HCT116 (cell line): ENCODE measurements around the gene AP2A1. TPM values are rescaled to one million over a fixed set of nuclear protein-coding genes. Genes with fewer than 3 reads are reported as not detected.

Experiments used
- ATAC-seq: fragments of 200-7000 bp; cut with Tn5 transposase; 2 replicates; pipeline ENCODE4 v1.9.1; 2020; ENCODE audit warnings: mild to moderate bottlenecking, moderate library complexity
- BruUV-seq: library from RNA; stranded (reverse); fragments of 400-500 nt; replicated peaks from 2 replicates; lab custom pipeline; 2021; lab: Mats Ljungman, UMichigan
- CTCF ChIA-PET: fragments of 300-600 bp; sonication (Branson Sonifier 250); formaldehyde crosslinking; loops from one replicate; lab custom pipeline; 2021; ENCODE audit warnings: antibody characterized with exemption; lab: Charles Lee
- POLR2A ChIA-PET: fragments of 300-600, 350-600 bp; sonication (Branson Sonifier 250); formaldehyde crosslinking; loops from one replicate; lab custom pipeline; 2021; ENCODE audit warnings: antibody characterized with exemption; lab: Charles Lee
- RAD21 ChIA-PET, 2 experiments: fragments of 300-600 bp; sonication (Branson Sonifier 250); formaldehyde crosslinking; loops; one replicate each; lab custom pipeline; 2023; ENCODE audit warnings: low total read pairs in 2 of 2; ENCODE audit not compliant: uncharacterized antibody in 2 of 2, unreplicated experiment in 2 of 2, low non-redundant PET in 1 of 2; lab: Charles Lee
- DNase-seq: peaks from one replicate; pipeline ENCODE4 v3.0.0-alpha.2; 2010; ENCODE audit warnings: low read depth, low spot score
- H2AFZ ChIP-seq: fragments of 200-600 bp; shearing (Covaris generic), sonication (generic); 2 replicates; pipeline ENCODE4 v1.6.1; 2017; ENCODE audit warnings: low read depth, mixed run types, mixed read lengths, antibody characterized with exemption, low read length; ENCODE audit not compliant: poor library complexity, severe bottlenecking
- H3K27ac ChIP-seq: 2 replicates; pipeline ENCODE4 v1.5.1; 2012; ENCODE audit warnings: low read depth, low read length
- H3K27me3 ChIP-seq: fragments of 200-600 bp; sonication (generic); 2 replicates; pipeline ENCODE4 v1.6.1; 2016; ENCODE audit warnings: mixed run types, low read length, mixed read lengths; ENCODE audit not compliant: insufficient read depth
- H3K36me3 ChIP-seq, 2 experiments: fragments of 200-500 bp in 1 of 2; fragments of 200-600 bp in 1 of 2; sonication (Bioruptor generic) in 1 of 2; sonication (generic) in 1 of 2; 2 replicates each; pipeline versions ENCODE4 v1.5.1 to v1.6.1; 2014 to 2016; ENCODE audit warnings: low read length in 2 of 2, inconsistent platforms in 1 of 2, mixed read lengths in 1 of 2, mixed run types in 1 of 2; ENCODE audit not compliant: insufficient read depth in 2 of 2, control insufficient read depth in 1 of 2
- H3K4me1 ChIP-seq, 2 experiments: fragments of 200-600 bp in 1 of 2; sonication (generic) in 1 of 2; 2 replicates each; pipeline versions ENCODE4 v1.5.1 to v1.6.1; 2012 to 2017; ENCODE audit warnings: low read length in 2 of 2, inconsistent platforms in 1 of 2, mild to moderate bottlenecking in 1 of 2, mixed read lengths in 1 of 2, mixed run types in 1 of 2, moderate library complexity in 1 of 2; ENCODE audit not compliant: insufficient read depth in 2 of 2, control insufficient read depth in 1 of 2
- H3K4me2 ChIP-seq: fragments of 200-600 bp; sonication (generic); 2 replicates; pipeline ENCODE4 v1.6.1; 2017; ENCODE audit warnings: mixed run types, low read length, mixed read lengths
- H3K4me3 ChIP-seq, 2 experiments: fragments of 200-600 bp in 1 of 2; sonication (generic) in 1 of 2; replicated peaks in 1 of 2; 2 replicates each; pipeline ENCODE4 v1.5.1; 2011 to 2016; ENCODE audit warnings: low read length in 2 of 2, control low read depth in 1 of 2, low read depth in 1 of 2, mild to moderate bottlenecking in 1 of 2, mixed read lengths in 1 of 2, mixed run types in 1 of 2
- H3K79me2 ChIP-seq: fragments of 200-600 bp; sonication (generic); 2 replicates; pipeline ENCODE4 v1.6.1; 2017; ENCODE audit warnings: mild to moderate bottlenecking, mixed run types, low read length, moderate library complexity, mixed read lengths; ENCODE audit not compliant: insufficient read depth
- H3K9ac ChIP-seq: fragments of 200-600 bp; sonication (generic); 2 replicates; pipeline ENCODE4 v1.6.1; 2016; ENCODE audit warnings: low read length, mixed read lengths
- H3K9me2 ChIP-seq: fragments of 200-600 bp; sonication (generic), shearing (Covaris generic); 2 replicates; pipeline ENCODE4 v1.6.1; 2017; ENCODE audit warnings: mixed run types, mild to moderate bottlenecking, moderate library complexity; ENCODE audit not compliant: insufficient read depth
- H3K9me3 ChIP-seq, 2 experiments: fragments of 200-500 bp in 1 of 2; fragments of 200-600 bp in 1 of 2; sonication (Bioruptor generic) in 1 of 2; sonication (generic) in 1 of 2; 2 replicates each; pipeline ENCODE4 v1.6.1; 2014 to 2017; ENCODE audit warnings: low read length in 2 of 2, mixed read lengths in 2 of 2, inconsistent platforms in 1 of 2, low read depth in 1 of 2, mild to moderate bottlenecking in 1 of 2, mixed run types in 1 of 2, moderate library complexity in 1 of 2; ENCODE audit not compliant: control insufficient read depth in 1 of 2, insufficient read depth in 1 of 2
- H4K20me1 ChIP-seq: fragments of 200-600 bp; sonication (generic), shearing (Covaris generic); 2 replicates; pipeline ENCODE4 v1.6.1; 2017; ENCODE audit warnings: mixed run types, mild to moderate bottlenecking, moderate library complexity; ENCODE audit not compliant: insufficient read depth
- CTCF ChIP-seq, 3 experiments: fragments of 200-600 bp in 1 of 3; sonication (generic) in 1 of 3; IDR thresholded peaks in 2 of 3; conservative IDR thresholded peaks in 1 of 3; 2 replicates each; pipeline ENCODE4 v1.5.1; 2012 to 2017; ENCODE audit warnings: low read depth in 2 of 3, low read length in 2 of 3, antibody characterized with exemption in 1 of 3, borderline replicate concordance in 1 of 3, control low read depth in 1 of 3, mild to moderate bottlenecking in 1 of 3, mixed read lengths in 1 of 3, mixed run types in 1 of 3, moderate library complexity in 1 of 3; ENCODE audit not compliant: insufficient read depth in 1 of 3
- EZH2 ChIP-seq: fragments of 200-600 bp; sonication (generic); IDR thresholded peaks from 2 replicates; pipeline ENCODE4 v1.6.1; 2017; ENCODE audit warnings: antibody characterized with exemption, mixed run types
- RAD21 ChIP-seq: IDR thresholded peaks from 2 replicates; pipeline ENCODE4 v1.6.1; 2012; ENCODE audit warnings: low read depth, mild to moderate bottlenecking
- SIN3A ChIP-seq: IDR thresholded peaks from 2 replicates; pipeline ENCODE4 v1.6.1; 2012; ENCODE audit warnings: low read depth
- SP1 ChIP-seq: IDR thresholded peaks from 2 replicates; pipeline ENCODE4 v1.6.1; 2012; ENCODE audit warnings: low read depth
- SRF ChIP-seq: IDR thresholded peaks from 2 replicates; pipeline ENCODE4 v1.6.1; 2012; ENCODE audit warnings: low read depth
- TCF7L2 ChIP-seq: IDR thresholded peaks from 2 replicates; pipeline ENCODE4 v1.7.0; 2011; ENCODE audit warnings: borderline replicate concordance, inconsistent platforms; ENCODE audit not compliant: insufficient read depth, insufficient read length; ENCODE audit errors: extremely low read depth
- YY1 ChIP-seq: IDR thresholded peaks from 2 replicates; pipeline ENCODE4 v1.6.1; 2011; ENCODE audit warnings: low read length, low read depth, moderate library complexity, mild to moderate bottlenecking; ENCODE audit not compliant: insufficient replicate concordance; ENCODE audit errors: extremely low read depth
- ZNF274 ChIP-seq: fragments of 200-500 bp; sonication (Bioruptor generic); IDR thresholded peaks from 2 replicates; pipeline ENCODE4 v1.6.1; 2014; ENCODE audit warnings: mild to moderate bottlenecking, low read depth, low read length, inconsistent platforms
- intact Hi-C: fragments of 100-400 bp; cut with micrococcal nuclease; formaldehyde crosslinking; loops from 2 replicates; pipeline ENCODE4 v1.10.0; 2022
- total RNA-seq: library from RNA; stranded (reverse); gene quantifications from one replicate; pipeline ENCODE4 v1.2.1, GENCODE V29; 2021; ENCODE audit not compliant: unreplicated experiment
- TF ChIP-seq, protein P1 (sequence below): IDR thresholded peaks from 2 replicates; pipeline ENCODE4 v1.6.1; 2011; ENCODE audit warnings: mild to moderate bottlenecking, low read length, moderate library complexity; ENCODE audit not compliant: insufficient replicate concordance; ENCODE audit errors: extremely low read depth

The AP2A1 gene
- total RNA-seq, 1 experiment from 2014 or later: 102 TPM

- ChIA-PET RAD21 (no interaction called here), POLR2A (no interaction called here), CTCF (no interaction called here)
- Histone ChIP-seq H3K36me3 (peaks cover 9 to 19% of the 10 kb centered on the region in 2 experiments), H3K4me3 (no peak overlapping the region), H3K4me2 (no peak overlapping the region), H3K9me3 (no peaks in the 10 kb centered on the region), H3K27ac (no peak overlapping the region), H4K20me1 (no peaks in the 10 kb centered on the region), H3K4me1 (peaks cover 4 to 16% of the 10 kb centered on the region in 2 experiments; a peak in 3 of 4 replicates), H2AFZ (no peak overlapping the region), H3K79me2 (no peaks in the 10 kb centered on the region), H3K9me2 (no peaks in the 10 kb centered on the region), H3K27me3 (no peaks in the 10 kb centered on the region), H3K9ac (no peak overlapping the region)
- TF ChIP-seq, protein P1, sequence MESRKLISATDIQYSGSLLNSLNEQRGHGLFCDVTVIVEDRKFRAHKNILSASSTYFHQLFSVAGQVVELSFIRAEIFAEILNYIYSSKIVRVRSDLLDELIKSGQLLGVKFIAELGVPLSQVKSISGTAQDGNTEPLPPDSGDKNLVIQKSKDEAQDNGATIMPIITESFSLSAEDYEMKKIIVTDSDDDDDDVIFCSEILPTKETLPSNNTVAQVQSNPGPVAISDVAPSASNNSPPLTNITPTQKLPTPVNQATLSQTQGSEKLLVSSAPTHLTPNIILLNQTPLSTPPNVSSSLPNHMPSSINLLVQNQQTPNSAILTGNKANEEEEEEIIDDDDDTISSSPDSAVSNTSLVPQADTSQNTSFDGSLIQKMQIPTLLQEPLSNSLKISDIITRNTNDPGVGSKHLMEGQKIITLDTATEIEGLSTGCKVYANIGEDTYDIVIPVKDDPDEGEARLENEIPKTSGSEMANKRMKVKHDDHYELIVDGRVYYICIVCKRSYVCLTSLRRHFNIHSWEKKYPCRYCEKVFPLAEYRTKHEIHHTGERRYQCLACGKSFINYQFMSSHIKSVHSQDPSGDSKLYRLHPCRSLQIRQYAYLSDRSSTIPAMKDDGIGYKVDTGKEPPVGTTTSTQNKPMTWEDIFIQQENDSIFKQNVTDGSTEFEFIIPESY: no peak
- TF ChIP-seq SP1 (no peak), YY1 (no peak), SRF (no peak), RAD21 (no peak), EZH2 (no peak), TCF7L2 (no peak), ZNF274 (no peak), CTCF (IDR thresholded peaks at IDR 0.05 in 2 of 3, conservative IDR thresholded peaks at IDR 0.05 in 1 of 3; ENCODE audit: borderline replicate concordance in 1 of 3, insufficient read depth in 1 of 3, low read depth in 2 of 3, low read length in 2 of 3) (no peak), SIN3A (no peak)
- ATAC-seq: no peak
- no peak for DNase-seq
- intact Hi-C loops: no loop called here
- BruUV-seq: no TSS peak
These were observed 36.2 kb downstream of the AP2A1 start for GRCh38 chr19:49802836-49803528.
